Vagina (tissue), 2 donors: ENCODE data around the gene MIEF1.
"Not testable (repeated sequence)": the region's sequence is repeated elsewhere in the genome, so short reads cannot be mapped to it uniquely, and the experiment has no call there.

Experiments
- POLR2A ChIP-seq, 2 donors: fragments of 450-650 bp; IDR thresholded peaks; one replicate each; pipeline ENCODE4 v1.6.1; 2017; ENCODE audit warnings: antibody characterized with exemption in 2 of 2, mild to moderate bottlenecking in 2 of 2, moderate library complexity in 2 of 2
- POLR2AphosphoS5 ChIP-seq, 2 donors: sonication (generic); formaldehyde crosslinking; IDR thresholded peaks; one replicate each; pipeline ENCODE4 v1.9.0; 2017; ENCODE audit warnings: antibody characterized with exemption in 2 of 2, mild to moderate bottlenecking in 2 of 2, low read depth in 1 of 2; ENCODE audit not compliant: insufficient read depth in 1 of 2
- TF ChIP-seq, protein P1 (sequence below), 3 experiments: fragments of 450-650 bp in 2 of 3; fragments of 200-600 bp in 1 of 3; sonication (generic) in 1 of 3; IDR thresholded peaks; one replicate each; pipeline ENCODE4 v1.5.1; 2017 to 2019; ENCODE audit warnings: antibody characterized with exemption in 3 of 3, mild to moderate bottlenecking in 2 of 3, moderate library complexity in 2 of 3

DNA sequence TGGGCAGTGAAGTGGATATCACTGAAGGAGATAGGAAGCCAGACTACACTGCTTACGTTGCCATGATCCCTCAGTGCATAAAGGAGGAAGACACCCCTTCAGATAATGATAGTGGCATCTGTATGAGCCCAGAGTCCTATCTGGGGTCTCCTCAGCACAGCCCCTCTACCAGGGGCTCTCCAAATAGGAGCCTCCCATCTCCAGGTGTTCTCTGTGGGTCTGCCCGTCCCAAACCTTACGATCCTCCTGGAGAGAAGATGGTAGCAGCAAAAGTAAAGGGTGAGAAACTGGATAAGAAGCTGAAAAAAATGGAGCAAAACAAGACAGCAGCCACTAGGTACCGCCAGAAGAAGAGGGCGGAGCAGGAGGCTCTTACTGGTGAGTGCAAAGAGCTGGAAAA, 20.0 kb downstream of the MIEF1 start:
- TF ChIP-seq POLR2A (IDR thresholded peaks at IDR 0.05); POLR2AphosphoS5 (IDR thresholded peaks at IDR 0.05; ENCODE audit: insufficient read depth in 1 of 2, low read depth in 1 of 2): not testable (repeated sequence)
- TF ChIP-seq, protein P1, sequence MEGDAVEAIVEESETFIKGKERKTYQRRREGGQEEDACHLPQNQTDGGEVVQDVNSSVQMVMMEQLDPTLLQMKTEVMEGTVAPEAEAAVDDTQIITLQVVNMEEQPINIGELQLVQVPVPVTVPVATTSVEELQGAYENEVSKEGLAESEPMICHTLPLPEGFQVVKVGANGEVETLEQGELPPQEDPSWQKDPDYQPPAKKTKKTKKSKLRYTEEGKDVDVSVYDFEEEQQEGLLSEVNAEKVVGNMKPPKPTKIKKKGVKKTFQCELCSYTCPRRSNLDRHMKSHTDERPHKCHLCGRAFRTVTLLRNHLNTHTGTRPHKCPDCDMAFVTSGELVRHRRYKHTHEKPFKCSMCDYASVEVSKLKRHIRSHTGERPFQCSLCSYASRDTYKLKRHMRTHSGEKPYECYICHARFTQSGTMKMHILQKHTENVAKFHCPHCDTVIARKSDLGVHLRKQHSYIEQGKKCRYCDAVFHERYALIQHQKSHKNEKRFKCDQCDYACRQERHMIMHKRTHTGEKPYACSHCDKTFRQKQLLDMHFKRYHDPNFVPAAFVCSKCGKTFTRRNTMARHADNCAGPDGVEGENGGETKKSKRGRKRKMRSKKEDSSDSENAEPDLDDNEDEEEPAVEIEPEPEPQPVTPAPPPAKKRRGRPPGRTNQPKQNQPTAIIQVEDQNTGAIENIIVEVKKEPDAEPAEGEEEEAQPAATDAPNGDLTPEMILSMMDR (IDR thresholded peaks at IDR 0.05): not testable (repeated sequence)
